ENCODE data around the gene NR5A2. TPM values are rescaled to one million over a fixed set of nuclear protein-coding genes. Genes with fewer than 3 reads are reported as not detected.
A peak's percentile ranks its signal among the peaks of the same experiment; 100 is the strongest.

The NR5A2 gene
- total RNA-seq, 2 donors from 2014 or later, result 98.3 to 202 TPM

GRCh38 chr1:200053646-200054045, 26.1 kb downstream of the NR5A2 start:
- no peaks in the 10 kb centered on the region for H3K27me3 ChIP-seq
- peak overlapping the region; percentile 11 to 96 (median 56) for H3K27ac ChIP-seq
- no peaks in the 10 kb centered on the region for H3K9me3 ChIP-seq
- DNase-seq (peak in 2 of 4 donors; percentile 12 to 31), ATAC-seq (peak; percentile 43)
- peaks cover 66% of the 10 kb centered on the region for H3K4me1 ChIP-seq
- intact Hi-C loops (cut with DNase I), result no loop called here
- H3K36me3 ChIP-seq (replicated peaks in 1 of 2; ENCODE audit: insufficient read depth in 1 of 2, low read depth in 2 of 2), result no peaks in the 10 kb centered on the region
- TF ChIP-seq CTCF (IDR thresholded peaks at IDR 0.05), result no peak
- peak in 1 of 3 donors; percentile 5 for TF ChIP-seq POLR2A (IDR thresholded peaks at IDR 0.05)
- 23 to 28% methylated on average over 8 of the region's 8 CpGs for WGBS, 2 donors
- no peak overlapping the region for H3K4me3 ChIP-seq

- peak overlapping the region in 3 of 4 donors; percentile 3 to 22 (median 22) for H3K27ac ChIP-seq
- no peaks in the 10 kb centered on the region for H3K27me3 ChIP-seq
- WGBS, 2 donors, result 70 to 72% methylated on average over 15 of the region's 15 CpGs
- ATAC-seq, result no peak
- H3K4me1 ChIP-seq, result peaks cover 54% of the 10 kb centered on the region
- DNase-seq, result peak in 1 of 4 donors; percentile 13
- no peak for TF ChIP-seq POLR2A (IDR thresholded peaks at IDR 0.05)
- no peak for TF ChIP-seq CTCF (IDR thresholded peaks at IDR 0.05)
- H3K36me3 ChIP-seq (replicated peaks in 1 of 2; ENCODE audit: insufficient read depth in 1 of 2, low read depth in 2 of 2), result peaks cover 0 to 11% of the 10 kb centered on the region in 2 donors
- intact Hi-C loops (cut with DNase I), result no loop called here
- no peak overlapping the region for H3K4me3 ChIP-seq
- no peaks in the 10 kb centered on the region for H3K9me3 ChIP-seq
These were observed 30.8 kb downstream of the NR5A2 start for GRCh38 chr1:200058341-200058740.

- DNase-seq, result no peak
- H3K27me3 ChIP-seq, result no peaks in the 10 kb centered on the region
- TF ChIP-seq CTCF (IDR thresholded peaks at IDR 0.05) (no peak), POLR2A (IDR thresholded peaks at IDR 0.05) (no peak)
- ATAC-seq, result no peak
- no peak overlapping the region for H3K27ac ChIP-seq
- H3K9me3 ChIP-seq, result no peaks in the 10 kb centered on the region
- no peak overlapping the region for H3K4me3 ChIP-seq
- WGBS, 2 donors, result 54 to 93% methylated on average over 2 of the region's 2 CpGs
- peaks cover 48% of the 10 kb centered on the region for H3K4me1 ChIP-seq
- intact Hi-C loops (cut with DNase I), result no loop called here
- H3K36me3 ChIP-seq (replicated peaks in 1 of 2; ENCODE audit: insufficient read depth in 1 of 2, low read depth in 2 of 2), result peaks cover 0 to 11% of the 10 kb centered on the region in 2 donors
These were observed 34.6 kb downstream of the NR5A2 start for GRCh38 chr1:200062143-200062542.

- H3K4me1 ChIP-seq, result peaks cover 88% of the 10 kb centered on the region
- ATAC-seq, result no peak
- peak overlapping the region in 2 of 4 donors; percentile 13 to 32 for H3K27ac ChIP-seq
- intact Hi-C loops (cut with DNase I), result no loop called here
- no peak for DNase-seq
- no peaks in the 10 kb centered on the region for H3K36me3 ChIP-seq (replicated peaks in 1 of 2; ENCODE audit: insufficient read depth in 1 of 2, low read depth in 2 of 2)
- WGBS, 2 donors, result 13 to 18% methylated on average over 4 of the region's 4 CpGs
- TF ChIP-seq CTCF (IDR thresholded peaks at IDR 0.05), result no peak
- TF ChIP-seq POLR2A (IDR thresholded peaks at IDR 0.05), result no peak
- H3K27me3 ChIP-seq, result no peaks in the 10 kb centered on the region
- no peaks in the 10 kb centered on the region for H3K9me3 ChIP-seq
- no peak overlapping the region for H3K4me3 ChIP-seq
These were observed 45.3 kb downstream of the NR5A2 start for GRCh38 chr1:200072636-200073285.

GRCh38 chr1:200073286-200073637, 45.8 kb downstream of the NR5A2 start:
- H3K27me3 ChIP-seq, result no peaks in the 10 kb centered on the region
- H3K27ac ChIP-seq, result peak overlapping the region in 3 of 4 donors; percentile 13 to 32 (median 27)
- no peaks in the 10 kb centered on the region for H3K9me3 ChIP-seq
- DNase-seq (no peak), ATAC-seq (no peak)
- intact Hi-C loops (cut with DNase I), result no loop called here
- no peak for TF ChIP-seq POLR2A (IDR thresholded peaks at IDR 0.05)
- TF ChIP-seq CTCF (IDR thresholded peaks at IDR 0.05), result no peak
- 83 to 86% methylated on average over 1 of the region's 1 CpG for WGBS, 2 donors
- H3K36me3 ChIP-seq (replicated peaks in 1 of 2; ENCODE audit: insufficient read depth in 1 of 2, low read depth in 2 of 2), result no peaks in the 10 kb centered on the region
- H3K4me3 ChIP-seq, result no peak overlapping the region
- H3K4me1 ChIP-seq, result peaks cover 88% of the 10 kb centered on the region

Measured in body of pancreas (tissue), 4 donors.